ENCODE data around the gene PTPRN2.

DNA sequence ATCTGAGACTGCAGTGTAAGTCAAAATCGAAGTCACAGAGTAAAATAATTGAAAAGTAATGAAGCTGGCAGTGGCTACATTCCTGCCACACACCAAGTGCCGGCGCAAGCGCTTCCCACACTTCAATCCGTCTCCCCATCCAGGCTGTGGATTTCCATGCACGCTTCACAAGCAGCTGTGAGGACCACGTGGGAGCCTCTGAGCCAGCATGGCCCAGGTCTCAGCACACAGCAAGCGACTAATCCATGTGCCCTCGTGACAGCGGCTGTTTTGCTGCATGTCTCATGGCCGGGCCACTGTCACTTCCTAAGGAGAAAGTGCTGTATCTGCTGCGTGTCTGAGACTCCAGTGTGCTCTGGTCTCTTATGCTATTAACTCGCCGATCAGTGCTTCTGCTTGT, 683.9 kb downstream of the PTPRN2 start:
- TF ChIP-seq, protein P1, sequence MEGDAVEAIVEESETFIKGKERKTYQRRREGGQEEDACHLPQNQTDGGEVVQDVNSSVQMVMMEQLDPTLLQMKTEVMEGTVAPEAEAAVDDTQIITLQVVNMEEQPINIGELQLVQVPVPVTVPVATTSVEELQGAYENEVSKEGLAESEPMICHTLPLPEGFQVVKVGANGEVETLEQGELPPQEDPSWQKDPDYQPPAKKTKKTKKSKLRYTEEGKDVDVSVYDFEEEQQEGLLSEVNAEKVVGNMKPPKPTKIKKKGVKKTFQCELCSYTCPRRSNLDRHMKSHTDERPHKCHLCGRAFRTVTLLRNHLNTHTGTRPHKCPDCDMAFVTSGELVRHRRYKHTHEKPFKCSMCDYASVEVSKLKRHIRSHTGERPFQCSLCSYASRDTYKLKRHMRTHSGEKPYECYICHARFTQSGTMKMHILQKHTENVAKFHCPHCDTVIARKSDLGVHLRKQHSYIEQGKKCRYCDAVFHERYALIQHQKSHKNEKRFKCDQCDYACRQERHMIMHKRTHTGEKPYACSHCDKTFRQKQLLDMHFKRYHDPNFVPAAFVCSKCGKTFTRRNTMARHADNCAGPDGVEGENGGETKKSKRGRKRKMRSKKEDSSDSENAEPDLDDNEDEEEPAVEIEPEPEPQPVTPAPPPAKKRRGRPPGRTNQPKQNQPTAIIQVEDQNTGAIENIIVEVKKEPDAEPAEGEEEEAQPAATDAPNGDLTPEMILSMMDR (IDR thresholded peaks at IDR 0.05; ENCODE audit: control extremely low read depth in 1 of 3, insufficient read depth in 1 of 3, low read depth in 1 of 3, low read length in 3 of 3) = no peak
- TF ChIP-seq RNF2 (IDR thresholded peaks at IDR 0.05; ENCODE audit: borderline replicate concordance, low read depth, low read length, missing control alignments, poor library complexity, severe bottlenecking) (no peak), YY1 (IDR thresholded peaks at IDR 0.05; ENCODE audit: low read depth, low read length) (no peak), RBBP5 (IDR thresholded peaks at IDR 0.05; ENCODE audit: borderline replicate concordance, low read depth, low read length) (no peak), CREB1 (IDR thresholded peaks at IDR 0.05) (no peak), MAFK (IDR thresholded peaks at IDR 0.05; ENCODE audit: low read depth, low read length) (no peak), KDM4A (IDR thresholded peaks at IDR 0.05; ENCODE audit: low read depth, low read length, severe bottlenecking) (no peak), CBX8 (IDR thresholded peaks at IDR 0.05; ENCODE audit: borderline replicate concordance, low read depth, low read length) (no peak), POLR2A (IDR thresholded peaks at IDR 0.05; ENCODE audit: control extremely low read depth in 1 of 2, low read depth in 2 of 2, low read length in 2 of 2) (no peak)

Data from H1 (cell line).